Muscle layer of colon (tissue), 2 donors: ENCODE measurements around the gene C19orf81.
"Not testable (repeated sequence)": the region's sequence is repeated elsewhere in the genome, so short reads cannot be mapped to it uniquely, and the experiment has no call there.

ENCODE experiments used
- H3K27ac ChIP-seq: one replicate; pipeline ENCODE4 v1.7.0; 2013; ENCODE audit warnings: low read depth, mild to moderate bottlenecking, low read length, moderate library complexity
- H3K27me3 ChIP-seq, 2 donors: one replicate each; pipeline ENCODE4 v1.7.0; 2013; ENCODE audit warnings: low read length in 2 of 2, mild to moderate bottlenecking in 2 of 2; ENCODE audit not compliant: insufficient read depth in 2 of 2, control insufficient read depth in 1 of 2
- H3K36me3 ChIP-seq: one replicate; pipeline ENCODE4 v1.7.0; 2013; ENCODE audit warnings: mild to moderate bottlenecking, low read length; ENCODE audit not compliant: insufficient read depth
- H3K4me1 ChIP-seq: one replicate; pipeline ENCODE4 v1.7.0; 2013; ENCODE audit warnings: mild to moderate bottlenecking, low read length; ENCODE audit not compliant: insufficient read depth
- H3K4me3 ChIP-seq, 2 donors: one replicate each; pipeline ENCODE4 v1.7.0; 2013; ENCODE audit warnings: low read length in 2 of 2, low read depth in 1 of 2, mild to moderate bottlenecking in 1 of 2, moderate library complexity in 1 of 2
- H3K9ac ChIP-seq: one replicate; pipeline ENCODE4 v1.7.0; 2013; ENCODE audit warnings: low read length
- H3K9me3 ChIP-seq: one replicate; pipeline ENCODE4 v1.7.0; 2013; ENCODE audit warnings: mild to moderate bottlenecking, low read length
- donor health status: abdominal sarcoma.
- donor health status: Adenocarcinoma of cecum.

The C19orf81 gene

DNA sequence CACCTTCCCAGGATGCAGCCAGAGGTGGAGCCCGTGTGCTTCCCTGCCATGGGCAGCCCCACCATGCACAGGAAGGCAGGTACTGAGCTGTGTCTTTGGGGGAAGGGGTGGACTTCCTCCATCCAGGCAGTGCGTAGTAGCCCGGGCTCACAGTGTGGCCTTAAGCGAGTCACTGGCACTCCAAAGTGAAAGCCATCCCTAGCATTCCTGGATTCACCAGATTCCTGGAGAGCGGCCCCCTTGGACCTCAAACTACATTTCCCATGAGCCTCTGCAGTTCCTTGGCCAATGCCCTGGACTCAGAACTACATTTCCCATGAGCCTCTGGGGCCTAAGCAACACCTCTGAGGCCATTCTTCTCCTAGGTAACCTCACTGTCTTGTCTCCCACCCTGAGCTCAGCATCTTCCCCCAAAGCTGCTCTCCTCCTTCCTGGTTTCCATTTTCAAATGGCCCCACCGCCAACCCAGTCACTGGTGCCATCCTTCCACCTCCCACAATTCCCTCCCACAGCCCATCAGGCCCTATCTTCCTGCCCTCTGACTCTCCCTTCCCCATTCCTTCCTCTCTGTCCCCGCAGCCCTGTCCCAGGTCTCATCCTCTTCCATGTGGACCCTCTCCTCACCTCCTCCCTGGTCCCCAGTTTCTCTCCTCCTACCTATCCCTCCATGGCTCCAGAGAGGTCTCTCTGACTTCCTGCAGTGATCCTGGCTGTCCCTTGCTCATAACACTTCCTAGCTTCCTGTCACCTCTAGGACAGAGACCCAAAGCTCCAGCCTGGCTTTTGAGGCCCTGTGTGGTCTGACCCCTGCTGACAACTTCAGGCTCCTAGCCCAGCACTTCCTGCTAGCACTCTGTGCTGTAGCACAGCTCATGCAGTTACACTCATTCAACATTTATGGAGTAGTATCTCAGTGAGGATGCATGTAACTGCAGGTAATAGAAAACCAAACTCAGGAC, at the start of gene C19orf81:
TSS of gene C19orf81 (plus strand) at position 13 of the 959 bp plus-strand sequence. CDS start at position 13, 0 bp downstream.
- Histone ChIP-seq H3K9ac (no peak within 1 kb of the TSS), H3K4me3 (no peak within 1 kb of the TSS), H3K9me3 (peaks cover 1% of the 10 kb centered on the region), H3K36me3 (no peaks in the 10 kb centered on the region), H3K27me3 (peaks cover 13 to 23% of the 10 kb centered on the region in 2 donors), H3K4me1 (no peaks in the 10 kb centered on the region), H3K27ac (no peak within 1 kb of the TSS)

DNA sequence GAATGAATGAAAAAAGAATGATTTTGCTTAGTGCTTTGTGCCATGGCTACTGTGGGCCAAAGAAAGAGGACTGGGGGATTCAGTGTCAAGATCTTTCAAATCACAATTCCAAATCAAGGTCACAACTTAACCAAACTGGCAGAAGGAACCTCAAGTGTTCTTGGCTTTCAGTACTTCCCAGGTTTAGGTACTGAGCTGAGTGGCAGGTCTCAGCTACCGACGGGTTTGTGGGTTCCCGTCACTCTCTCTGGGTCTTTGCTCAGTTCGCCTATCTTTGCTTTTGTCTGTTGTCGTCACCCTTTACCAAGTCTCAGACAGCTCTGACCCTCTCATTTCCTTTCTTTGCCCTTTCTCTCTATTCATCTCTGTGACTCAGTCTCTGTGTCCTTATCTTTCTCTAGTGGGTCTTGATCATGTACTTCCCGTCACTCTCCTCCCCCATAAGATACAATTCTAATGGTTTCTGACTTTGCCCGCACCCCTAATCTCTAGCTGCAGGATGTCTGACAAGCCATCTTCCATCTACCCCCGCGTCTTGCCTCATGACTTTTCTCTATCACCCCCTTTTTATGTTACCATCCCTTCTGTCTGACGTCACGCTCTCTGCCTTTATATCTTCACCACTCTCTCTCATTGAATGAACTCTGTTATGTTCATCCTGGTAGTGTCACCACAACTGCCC, 47.7 kb upstream of the C19orf81 start:
- peaks cover 0 to 20% of the 10 kb centered on the region in 2 donors for H3K27me3 ChIP-seq
- H3K9me3 ChIP-seq = no peaks in the 10 kb centered on the region
- no peak overlapping the region for H3K27ac ChIP-seq
- no peaks in the 10 kb centered on the region for H3K4me1 ChIP-seq
- H3K36me3 ChIP-seq = no peaks in the 10 kb centered on the region
- no peak overlapping the region for H3K4me3 ChIP-seq
- no peak overlapping the region for H3K9ac ChIP-seq

DNA sequence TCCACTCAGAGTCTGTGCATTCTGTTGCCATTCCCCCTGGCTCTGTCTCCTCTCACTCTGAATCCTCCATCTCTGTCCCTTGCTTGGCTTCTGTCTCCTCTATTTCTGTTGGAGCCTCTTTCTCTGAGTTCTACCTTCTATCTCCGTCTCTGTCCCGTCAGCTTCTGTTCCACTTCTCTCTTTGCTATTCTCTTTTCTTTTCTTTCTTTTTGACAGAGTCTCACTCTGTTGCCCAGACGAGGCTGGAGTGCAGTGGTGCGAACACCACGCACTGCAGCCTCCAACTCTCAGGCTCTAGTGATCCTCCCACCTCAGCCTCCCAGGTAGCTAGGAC, 47.2 kb upstream of the C19orf81 start:
- no peak overlapping the region for H3K4me3 ChIP-seq
- no peaks in the 10 kb centered on the region for H3K36me3 ChIP-seq
- H3K9me3 ChIP-seq = no peaks in the 10 kb centered on the region
- H3K27me3 ChIP-seq = peaks cover 2 to 25% of the 10 kb centered on the region in 2 donors
- no peak overlapping the region for H3K27ac ChIP-seq
- H3K4me1 ChIP-seq = no peaks in the 10 kb centered on the region
- H3K9ac ChIP-seq = no peak overlapping the region

DNA sequence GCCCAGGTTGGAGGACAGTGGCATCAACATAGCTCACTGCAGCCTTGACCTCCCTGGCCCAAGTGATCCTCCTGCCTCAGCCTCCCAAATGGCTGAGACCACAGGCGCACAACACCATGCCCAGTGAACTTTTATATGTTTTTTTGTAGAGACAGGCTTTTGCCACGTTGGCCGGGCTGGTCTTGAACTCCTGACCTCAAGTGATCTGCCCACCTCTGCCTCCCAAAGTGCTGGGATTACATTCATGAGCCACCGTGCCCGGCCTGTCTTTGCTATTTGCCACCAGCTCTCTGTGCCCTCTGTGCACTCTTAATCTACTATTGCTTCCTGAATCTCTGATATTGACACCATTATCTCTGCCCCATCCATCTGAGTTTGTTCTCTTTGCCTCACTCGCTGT, 46.7 kb upstream of the C19orf81 start:
- Histone ChIP-seq H3K27ac (no peak overlapping the region), H3K27me3 (peaks cover 6 to 29% of the 10 kb centered on the region in 2 donors)

DNA sequence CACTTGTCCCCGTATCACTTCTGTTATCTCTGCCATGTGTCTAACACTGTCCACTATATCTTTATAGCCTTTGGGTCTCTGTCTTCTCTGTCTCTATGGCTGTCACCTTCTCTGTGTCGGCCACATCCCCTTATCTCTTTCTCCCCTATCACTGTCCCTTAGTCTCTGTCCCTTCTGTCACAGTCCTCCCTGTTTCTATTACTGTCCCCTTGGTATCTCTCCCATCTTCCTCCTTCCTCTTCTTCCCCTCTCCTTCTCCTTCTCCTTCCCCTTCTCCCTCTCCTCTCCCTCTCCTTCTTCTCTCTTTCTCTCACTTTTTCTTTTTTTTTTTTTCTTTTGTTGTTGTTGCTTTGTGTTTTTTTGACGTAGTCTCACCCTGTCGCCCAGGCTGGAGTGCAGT, 46.3 kb upstream of the C19orf81 start:
- H3K4me1 ChIP-seq = no peaks in the 10 kb centered on the region
- H3K4me3 ChIP-seq = no peak overlapping the region
- no peaks in the 10 kb centered on the region for H3K36me3 ChIP-seq
- H3K9me3 ChIP-seq = no peaks in the 10 kb centered on the region
- H3K27me3 ChIP-seq = peaks cover 6 to 32% of the 10 kb centered on the region in 2 donors
- H3K9ac ChIP-seq = no peak overlapping the region
- H3K27ac ChIP-seq = no peak overlapping the region

More for the DNA sequence above, 46.7 kb upstream of the C19orf81 start:
- Histone ChIP-seq H3K36me3 (no peaks in the 10 kb centered on the region), H3K4me3 (no peak overlapping the region), H3K9ac (no peak overlapping the region), H3K4me1 (no peaks in the 10 kb centered on the region), H3K9me3 (no peaks in the 10 kb centered on the region)

DNA sequence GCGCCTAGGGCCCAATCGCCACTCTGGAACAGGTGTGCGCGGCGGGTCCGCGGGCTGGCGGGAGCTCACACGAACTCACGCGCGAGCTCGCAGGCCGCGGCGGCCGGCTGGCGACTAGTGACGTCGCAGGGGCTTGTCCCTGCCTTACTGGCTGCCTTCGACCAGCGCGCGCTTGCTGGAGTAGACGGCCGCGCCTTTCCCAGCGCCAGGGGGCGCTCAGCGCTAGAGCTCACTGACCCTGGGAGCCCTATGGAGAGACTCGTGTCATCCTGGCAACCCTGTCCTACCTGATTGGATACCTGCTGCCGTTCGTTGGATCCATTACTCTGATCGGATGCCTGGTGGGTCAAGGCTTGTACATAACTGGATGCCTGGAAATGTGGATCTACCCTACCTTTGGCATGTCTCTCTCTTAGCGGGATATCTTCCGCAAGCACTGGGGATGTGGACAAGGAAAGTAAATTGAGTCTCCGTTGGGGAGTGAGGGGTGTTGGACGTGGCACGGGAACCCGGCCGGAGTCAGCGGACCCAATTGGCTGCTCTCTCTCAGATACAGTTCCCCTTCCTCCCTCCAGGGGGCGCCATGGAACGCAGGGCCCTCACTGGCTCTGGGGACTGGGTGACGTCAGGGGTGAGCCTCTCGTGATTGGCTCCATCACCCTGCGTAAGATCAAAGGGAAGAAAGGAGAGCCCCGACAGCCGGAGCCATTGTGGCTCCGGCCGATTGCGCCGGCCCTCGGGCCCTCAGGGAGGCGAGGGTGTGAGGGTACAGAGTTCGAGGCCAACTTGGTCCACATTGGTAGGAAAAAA, 44.8 kb upstream of the C19orf81 start:
- peaks cover 6 to 32% of the 10 kb centered on the region in 2 donors for H3K27me3 ChIP-seq
- H3K36me3 ChIP-seq = not testable (repeated sequence)

DNA sequence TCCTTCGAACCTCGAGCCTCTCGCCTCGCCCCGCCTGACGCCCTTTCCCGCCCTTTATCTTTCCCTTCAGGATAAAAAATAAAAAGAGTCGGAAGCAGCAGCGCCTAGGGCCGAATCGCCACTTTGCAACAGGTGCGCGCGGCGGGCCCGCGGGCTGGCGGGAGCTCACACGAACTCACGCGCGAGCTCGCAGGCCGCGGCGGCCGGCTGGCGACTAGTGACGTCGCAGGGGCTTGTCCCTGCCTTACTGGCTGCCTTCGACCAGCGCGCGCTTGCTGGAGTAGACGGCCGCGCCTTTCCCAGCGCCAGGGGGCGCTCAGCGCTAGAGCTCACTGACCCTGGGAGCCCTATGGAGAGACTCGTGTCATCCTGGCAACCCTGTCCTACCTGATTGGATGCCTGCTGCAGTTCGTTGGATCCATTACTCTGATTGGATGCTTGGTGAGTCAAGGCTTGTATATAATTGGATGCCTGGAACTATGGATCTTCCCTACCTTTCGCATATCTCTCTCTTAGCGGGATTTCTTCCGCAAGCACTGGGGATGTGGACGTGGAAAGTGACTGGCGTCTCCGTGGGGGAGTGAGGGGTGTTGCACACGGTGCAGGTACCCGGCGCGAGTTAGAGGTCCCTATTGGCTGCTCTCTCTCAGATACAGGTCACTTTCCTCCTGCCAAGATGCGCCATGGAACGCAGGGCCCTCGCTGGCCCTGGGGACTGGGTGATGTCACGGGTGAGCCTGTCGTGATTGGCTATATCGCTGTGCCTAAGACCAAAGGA, 43.0 kb upstream of the C19orf81 start:
- not testable (repeated sequence) for H3K27ac ChIP-seq, H3K4me3 ChIP-seq, H3K9ac ChIP-seq, H3K36me3 ChIP-seq, H3K4me1 ChIP-seq, H3K9me3 ChIP-seq
- H3K27me3 ChIP-seq = peaks cover 6 to 32% of the 10 kb centered on the region in 2 donors

More for the DNA sequence above, 44.8 kb upstream of the C19orf81 start:
- not testable (repeated sequence) for H3K27ac ChIP-seq, H3K4me3 ChIP-seq, H3K4me1 ChIP-seq, H3K9me3 ChIP-seq, H3K9ac ChIP-seq

DNA sequence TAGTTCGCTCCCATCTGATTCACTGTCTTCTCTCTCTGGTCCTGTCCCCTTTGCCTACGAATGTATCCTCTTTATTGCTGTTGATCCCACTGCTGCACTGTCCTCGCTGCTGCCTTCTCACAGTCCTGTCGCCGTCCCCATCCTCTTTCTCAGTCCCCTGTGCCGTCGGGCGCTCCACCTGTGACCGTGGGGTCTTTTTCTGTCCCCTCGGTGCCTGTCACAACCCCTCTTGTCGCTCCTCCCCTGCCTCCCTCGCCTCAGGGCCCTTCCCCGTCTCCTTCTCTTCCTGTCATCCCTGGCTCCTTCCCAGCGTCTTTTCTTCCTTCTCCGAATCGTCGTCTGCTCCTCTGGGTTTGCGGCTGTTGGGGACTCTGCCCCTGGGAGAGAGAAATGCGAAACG, 41.9 kb upstream of the C19orf81 start:
- no peak overlapping the region for H3K9ac ChIP-seq
- no peak overlapping the region for H3K27ac ChIP-seq
- no peak overlapping the region for H3K4me3 ChIP-seq

DNA sequence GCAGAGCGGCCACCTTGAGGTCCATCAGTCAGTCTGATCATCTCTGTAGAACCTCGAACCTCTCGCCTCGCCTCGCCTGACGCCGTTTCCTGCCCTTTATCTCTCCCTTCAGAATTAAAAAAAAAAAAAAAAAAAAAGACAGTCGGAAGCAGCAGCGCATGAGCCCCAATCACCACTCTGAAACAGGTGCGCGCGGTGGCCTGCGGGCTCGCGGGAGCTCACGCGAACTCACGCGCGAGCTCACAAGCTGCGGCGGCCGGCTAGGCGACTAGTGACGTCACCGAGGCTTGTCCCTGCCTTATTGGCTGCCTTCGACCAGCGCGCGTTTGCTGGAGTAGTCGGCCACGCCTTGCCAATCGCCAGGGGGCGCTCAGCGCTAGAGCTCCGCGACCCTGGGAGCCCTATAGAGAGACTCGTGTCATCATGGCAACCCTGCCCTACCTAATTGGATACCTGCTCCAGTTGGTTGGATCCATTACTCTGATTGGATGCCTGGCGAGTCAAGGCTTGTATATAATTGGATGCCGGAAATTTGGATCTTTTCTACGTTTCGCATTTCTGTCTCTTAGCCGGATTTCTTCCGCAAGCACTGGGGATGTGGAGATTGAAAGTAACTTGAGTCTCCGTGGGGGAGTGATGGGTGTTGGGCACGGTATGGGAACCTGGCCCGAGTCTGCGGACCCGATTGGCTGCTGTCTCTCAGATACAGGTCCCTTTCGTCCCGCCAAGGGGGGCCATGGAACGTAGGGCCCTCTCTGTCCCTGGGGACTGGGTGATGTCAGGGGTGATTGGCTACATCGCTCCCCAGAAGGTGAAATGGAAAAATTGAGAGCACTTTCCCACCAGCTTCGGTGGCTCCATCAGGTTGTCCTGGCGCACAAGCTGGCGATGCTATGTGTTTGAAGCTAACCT, 41.1 kb upstream of the C19orf81 start:
- Histone ChIP-seq H3K9me3 (no peaks in the 10 kb centered on the region), H3K27ac (no peak overlapping the region), H3K4me3 (no peak overlapping the region), H3K27me3 (peaks cover 6 to 19% of the 10 kb centered on the region in 2 donors), H3K36me3 (no peaks in the 10 kb centered on the region), H3K4me1 (no peaks in the 10 kb centered on the region), H3K9ac (no peak overlapping the region)

More for the DNA sequence above, 41.9 kb upstream of the C19orf81 start:
- Histone ChIP-seq H3K4me1 (no peaks in the 10 kb centered on the region), H3K27me3 (peaks cover 6 to 24% of the 10 kb centered on the region in 2 donors), H3K36me3 (no peaks in the 10 kb centered on the region), H3K9me3 (no peaks in the 10 kb centered on the region)
